GM12872 (cell line): ENCODE measurements around the gene THTPA.

Experiments
- CTCF ChIP-seq: IDR thresholded peaks from 3 replicates; pipeline ENCODE4 v1.5.1; 2011; ENCODE audit warnings: low read depth, mild to moderate bottlenecking, low read length, moderate library complexity; ENCODE audit not compliant: insufficient read depth

THTPA gene

DNA sequence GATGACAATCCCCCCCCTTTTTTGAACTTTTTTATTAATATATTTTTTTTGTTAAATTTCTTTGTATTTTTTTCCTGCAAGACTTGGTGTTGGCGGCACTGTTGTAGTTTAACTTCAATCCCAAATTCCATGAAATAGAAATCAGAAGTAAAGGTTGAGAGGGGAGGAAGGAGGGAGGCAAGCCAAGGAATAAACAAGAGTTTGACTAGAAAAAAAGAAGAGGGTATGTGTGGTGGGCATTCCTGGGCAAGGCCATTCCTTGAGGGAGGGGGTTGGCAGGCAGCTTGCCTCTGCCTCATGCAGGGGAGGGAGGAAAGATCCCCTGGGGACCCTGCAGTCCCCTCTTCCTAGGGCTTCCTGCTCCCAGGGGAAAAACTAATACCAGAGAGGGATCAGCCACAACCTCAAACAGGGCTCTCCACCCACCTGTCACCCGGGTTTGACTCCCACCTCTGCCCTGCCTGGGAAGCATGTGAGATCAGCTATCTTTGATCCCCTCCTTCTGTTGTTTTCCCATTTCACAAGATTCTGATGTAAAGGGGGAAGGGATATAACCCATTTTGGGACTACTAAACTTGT, 12.0 kb downstream of the THTPA start:
- TF ChIP-seq CTCF: no peak

GRCh38 chr14:23568600-23569331, 12.7 kb downstream of the THTPA start:
- peak; percentile 54 for TF ChIP-seq CTCF

GRCh38 chr14:23569443-23570151, 13.5 kb downstream of the THTPA start:
- no peak for TF ChIP-seq CTCF

GRCh38 chr14:23570806-23571483, 14.9 kb downstream of the THTPA start:
- TF ChIP-seq CTCF: no peak

DNA sequence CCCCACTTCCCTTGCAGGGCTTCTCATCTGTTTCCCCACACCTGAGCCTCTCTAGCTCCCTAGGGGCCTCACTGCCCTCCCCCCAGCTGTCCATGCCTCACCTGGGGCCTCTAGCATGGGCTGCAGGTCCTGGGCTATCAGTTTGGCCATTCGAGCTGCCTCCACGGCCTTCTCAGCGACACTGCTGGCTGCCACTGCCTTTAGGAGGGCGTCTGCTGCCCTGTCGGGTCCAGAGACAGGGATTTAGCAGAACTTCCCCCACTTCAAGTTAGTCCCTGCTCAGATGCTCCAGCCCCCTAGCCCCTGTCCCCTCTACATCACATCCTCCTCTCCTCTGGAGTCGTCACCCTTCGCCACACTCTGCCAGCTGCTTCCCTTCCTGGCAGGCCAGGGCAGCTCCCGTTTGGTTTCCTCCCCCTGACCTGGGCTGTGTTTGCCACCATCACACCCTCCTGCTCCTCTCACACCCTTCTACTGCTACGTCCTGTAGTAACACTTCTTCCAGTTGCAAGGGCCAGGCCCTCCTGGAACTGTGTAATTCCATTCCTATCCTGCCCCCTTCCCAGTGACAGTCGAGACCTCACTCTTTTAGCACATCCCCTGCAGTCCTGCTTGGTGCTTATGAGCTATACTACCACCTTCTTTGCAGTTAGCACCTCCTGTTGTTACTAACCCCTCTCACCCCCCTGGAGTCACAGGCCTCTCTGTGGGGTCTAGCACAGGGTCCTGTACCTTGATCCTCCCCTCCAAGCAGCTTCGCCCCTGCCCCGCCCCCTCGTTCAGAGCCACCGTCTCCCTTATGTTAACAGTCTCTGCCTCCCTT, 15.8 kb downstream of the THTPA start:
- TF ChIP-seq CTCF: no peak

GRCh38 chr14:23572524-23572828, 16.4 kb downstream of the THTPA start:
- TF ChIP-seq CTCF: no peak

GRCh38 chr14:23572836-23573235, 16.8 kb downstream of the THTPA start:
- TF ChIP-seq CTCF: no peak
